ENCODE results near the gene CSTF3.

CSTF3 gene

GRCh38 chr11:33161120-33162005 lies at the start of gene CSTF3:
CSTF3 (minus strand) TSS chr11:33161480; CDS start chr11:33161325, 155 bp downstream.
- DNase-seq = peak; percentile 89
- peak; percentile 96 to 97 for ATAC-seq (replicated peaks)
- Mint-ChIP-seq H3K4me1 (peaks cover 19 to 51% of the 10 kb centered on the region in 2 donors), H3K27ac (peak within 1 kb of the TSS; percentile 99), H3K4me3 (peak within 1 kb of the TSS; percentile 96 to 98), H3K27me3 (no peaks in the 10 kb centered on the region), H3K9me3 (no peaks in the 10 kb centered on the region), H3K36me3 (peaks cover 15 to 28% of the 10 kb centered on the region in 2 donors)

GRCh38 chr11:33208150-33208549 lies 46.9 kb upstream of the CSTF3 start:
- DNase-seq (no peak), ATAC-seq (replicated peaks) (no peak)
- H3K27ac Mint-ChIP-seq = no peak overlapping the region
- H3K4me3 Mint-ChIP-seq = no peak overlapping the region
- no peaks in the 10 kb centered on the region for H3K36me3 Mint-ChIP-seq
- no peaks in the 10 kb centered on the region for H3K4me1 Mint-ChIP-seq
- peaks cover 4% of the 10 kb centered on the region in 2 donors for H3K9me3 Mint-ChIP-seq
- no peaks in the 10 kb centered on the region for H3K27me3 Mint-ChIP-seq

- DNase-seq = no peak
Measured at GRCh38 chr11:33207408-33207985, 46.2 kb upstream of the CSTF3 start.

GRCh38 chr11:33197915-33198727 lies 36.8 kb upstream of the CSTF3 start:
- Mint-ChIP-seq H3K4me3 (no peak overlapping the region), H3K9me3 (no peaks in the 10 kb centered on the region), H3K36me3 (peaks cover 0 to 4% of the 10 kb centered on the region in 2 donors), H3K4me1 (peaks cover 6 to 10% of the 10 kb centered on the region in 2 donors), H3K27me3 (no peaks in the 10 kb centered on the region), H3K27ac (no peak overlapping the region)
- peak; percentile 23 to 42 for ATAC-seq (replicated peaks)
- no peak for DNase-seq

More at GRCh38 chr11:33207408-33207985, 46.2 kb upstream of the CSTF3 start:
- Mint-ChIP-seq H3K4me1 (no peaks in the 10 kb centered on the region), H3K27ac (no peak overlapping the region), H3K36me3 (no peaks in the 10 kb centered on the region), H3K27me3 (no peaks in the 10 kb centered on the region), H3K9me3 (peaks cover 4% of the 10 kb centered on the region in 2 donors), H3K4me3 (no peak overlapping the region)
- ATAC-seq (replicated peaks) = no peak

- ATAC-seq (replicated peaks) = no peak
- DNase-seq = no peak
- H3K9me3 Mint-ChIP-seq = no peaks in the 10 kb centered on the region
- peaks cover 3 to 10% of the 10 kb centered on the region in 2 donors for H3K4me1 Mint-ChIP-seq
- no peaks in the 10 kb centered on the region for H3K27me3 Mint-ChIP-seq
- H3K36me3 Mint-ChIP-seq = peaks cover 0 to under 1% of the 10 kb centered on the region in 2 donors
- H3K27ac Mint-ChIP-seq = no peak overlapping the region
- H3K4me3 Mint-ChIP-seq = no peak overlapping the region
Measured at GRCh38 chr11:33195462-33196173, 34.3 kb upstream of the CSTF3 start.

GRCh38 chr11:33194455-33194854 lies 33.2 kb upstream of the CSTF3 start:
- ATAC-seq (replicated peaks) = no peak
- no peak overlapping the region for H3K4me3 Mint-ChIP-seq
- H3K36me3 Mint-ChIP-seq = peaks cover 0 to 6% of the 10 kb centered on the region in 2 donors

GRCh38 chr11:33191467-33191866 lies 30.2 kb upstream of the CSTF3 start:
- no peaks in the 10 kb centered on the region for H3K4me1 Mint-ChIP-seq
- no peaks in the 10 kb centered on the region for H3K9me3 Mint-ChIP-seq
- no peak overlapping the region for H3K27ac Mint-ChIP-seq
- peaks cover 0 to 6% of the 10 kb centered on the region in 2 donors for H3K36me3 Mint-ChIP-seq
- ATAC-seq (replicated peaks) = no peak
- H3K27me3 Mint-ChIP-seq = no peaks in the 10 kb centered on the region
- no peak for DNase-seq
- H3K4me3 Mint-ChIP-seq = no peak overlapping the region

More at GRCh38 chr11:33194455-33194854, 33.2 kb upstream of the CSTF3 start:
- DNase-seq = no peak
- H3K4me1 Mint-ChIP-seq = peaks cover 3 to 10% of the 10 kb centered on the region in 2 donors
- no peak overlapping the region for H3K27ac Mint-ChIP-seq
- no peaks in the 10 kb centered on the region for H3K27me3 Mint-ChIP-seq
- H3K9me3 Mint-ChIP-seq = no peaks in the 10 kb centered on the region

GRCh38 chr11:33187998-33188722 lies 26.9 kb upstream of the CSTF3 start:
- DNase-seq (no peak), ATAC-seq (replicated peaks) (no peak)
- Mint-ChIP-seq H3K36me3 (peaks cover 0 to 6% of the 10 kb centered on the region in 2 donors), H3K27me3 (no peaks in the 10 kb centered on the region), H3K4me3 (no peak overlapping the region), H3K27ac (no peak overlapping the region), H3K4me1 (no peaks in the 10 kb centered on the region), H3K9me3 (no peaks in the 10 kb centered on the region)

GRCh38 chr11:33185756-33186155 lies 24.5 kb upstream of the CSTF3 start:
- Mint-ChIP-seq H3K36me3 (peaks cover 0 to 10% of the 10 kb centered on the region in 2 donors), H3K9me3 (no peaks in the 10 kb centered on the region), H3K27me3 (no peaks in the 10 kb centered on the region), H3K27ac (no peak overlapping the region), H3K4me1 (no peaks in the 10 kb centered on the region), H3K4me3 (no peak overlapping the region)
- ATAC-seq (replicated peaks) = no peak
- DNase-seq = no peak

- Mint-ChIP-seq H3K27ac (no peak overlapping the region), H3K36me3 (peaks cover 3 to 10% of the 10 kb centered on the region in 2 donors), H3K4me3 (no peak overlapping the region), H3K4me1 (peaks cover 9 to 14% of the 10 kb centered on the region in 2 donors), H3K9me3 (peaks cover 2 to 6% of the 10 kb centered on the region in 2 donors), H3K27me3 (no peaks in the 10 kb centered on the region)
- DNase-seq (no peak), ATAC-seq (replicated peaks) (no peak)
Measured at GRCh38 chr11:33182246-33182878, 21.1 kb upstream of the CSTF3 start.

GRCh38 chr11:33179348-33179803 lies 18.1 kb upstream of the CSTF3 start:
- DNase-seq (no peak), ATAC-seq (replicated peaks) (no peak)
- peaks cover 9 to 14% of the 10 kb centered on the region in 2 donors for H3K4me1 Mint-ChIP-seq
- H3K9me3 Mint-ChIP-seq = peaks cover 2 to 6% of the 10 kb centered on the region in 2 donors
- no peak overlapping the region for H3K27ac Mint-ChIP-seq
- H3K36me3 Mint-ChIP-seq = peaks cover 3 to 11% of the 10 kb centered on the region in 2 donors
- H3K27me3 Mint-ChIP-seq = no peaks in the 10 kb centered on the region
- no peak overlapping the region for H3K4me3 Mint-ChIP-seq

- no peak for ATAC-seq (replicated peaks)
Measured at GRCh38 chr11:33178443-33179180, 17.3 kb upstream of the CSTF3 start.

More at GRCh38 chr11:33178443-33179180, 17.3 kb upstream of the CSTF3 start:
- H3K27ac Mint-ChIP-seq = no peak overlapping the region
- H3K27me3 Mint-ChIP-seq = no peaks in the 10 kb centered on the region
- peaks cover 9 to 14% of the 10 kb centered on the region in 2 donors for H3K4me1 Mint-ChIP-seq
- H3K4me3 Mint-ChIP-seq = no peak overlapping the region
- peaks cover 3 to 11% of the 10 kb centered on the region in 2 donors for H3K36me3 Mint-ChIP-seq
- DNase-seq = no peak
- H3K9me3 Mint-ChIP-seq = peaks cover 2 to 6% of the 10 kb centered on the region in 2 donors
